ENCODE data around the gene ANKRD9. TPM values are rescaled to one million over a fixed set of nuclear protein-coding genes. Genes with fewer than 3 reads are reported as not detected.
A peak's percentile ranks its signal among the peaks of the same experiment; 100 is the strongest.

The ANKRD9 gene
- total and polyA plus RNA-seq, 9 of the 15 experiments (the other 6 are each of a cell fraction or from before 2014, with no cell fraction given): 0.04 to 32.9 (median 5.3) TPM

GRCh38 chr14:102541771-102542170 is 32.2 kb upstream of the ANKRD9 start:
- Histone ChIP-seq H3K4me1 (replicated peaks in 1 of 2; ENCODE audit: control insufficient read depth in 2 of 2, insufficient read depth in 2 of 2, low read length in 2 of 2) (peaks cover 22 to 73% of the 10 kb centered on the region in 2 experiments), H3K27me3 (ENCODE audit: control insufficient read depth in 2 of 2, insufficient read depth in 2 of 2, low read length in 2 of 2) (no peaks in the 10 kb centered on the region), H3K4me2 (ENCODE audit: insufficient read depth, low read length) (no peak overlapping the region), H3K4me3 (no peak overlapping the region), H3K27ac (ENCODE audit: extremely low read depth, low read depth, low read length) (no peak overlapping the region), H3K9me3 (replicated peaks; ENCODE audit: control insufficient read depth, insufficient read depth, low read depth, low read length) (no peaks in the 10 kb centered on the region), H3K79me2 (ENCODE audit: control insufficient read depth, insufficient read depth, low read length) (no peaks in the 10 kb centered on the region), H3K36me3 (ENCODE audit: control insufficient read depth, insufficient read depth, low read length) (no peaks in the 10 kb centered on the region), H2AFZ (ENCODE audit: low read depth, low read length) (no peak overlapping the region; the same call in 1 of the 2 replicates), H3K9ac (ENCODE audit: insufficient read depth in 1 of 2, low read depth in 2 of 2, low read length in 2 of 2) (peak overlapping the region in 1 of 2 experiments; percentile 74; a peak in 1 of 4 replicates), H4K20me1 (replicated peaks; ENCODE audit: control insufficient read depth, insufficient read depth, low read length) (no peaks in the 10 kb centered on the region), H3K9me1 (ENCODE audit: control insufficient read depth, insufficient read depth, low read length) (no peaks in the 10 kb centered on the region)
- in situ Hi-C loops (cut with MboI) (no loop called here), intact Hi-C loops (cut with micrococcal nuclease) (no loop called here)
- peak; percentile 26; the same call in 2 of the 3 replicates for ATAC-seq
- POLR2A ChIA-PET: interaction anchor here (0.6 kb wide), 1 partner anchor 54 kb away, joined by 3 read pairs; no protein-coding TSS in a partner anchor
- 65% methylated on average over 7 of the region's 10 CpGs for WGBS (ENCODE audit: insufficient coverage, low coverage, missing lambda C conversion rate)
- FAIRE-seq: no peak
- BruUV-seq (replicated peaks): no TSS peak
- CTCF ChIA-PET (ENCODE audit: low intra/inter-chr PET ratio): no interaction called here
- no peak for DNase-seq (ENCODE audit: extremely low read depth in 1 of 4, low spot score in 3 of 4)
- TF ChIP-seq LCOR (CRISPR knock-in tag; IDR thresholded peaks at IDR 0.05) (no peak), ZNF324 (CRISPR knock-in tag; IDR thresholded peaks at IDR 0.05) (no peak), FOSL1 (tag; conservative IDR thresholded peaks at IDR 0.05) (no peak), SNRNP70 (optimal IDR thresholded peaks at IDR 0.05; ENCODE audit: low read depth, low read length) (no peak), TFAP4 (CRISPR knock-in tag; IDR thresholded peaks at IDR 0.05; ENCODE audit: borderline replicate concordance) (peak; percentile 64; the same call in 1 of the 2 replicates), ZC3H8 (IDR thresholded peaks at IDR 0.05) (no peak), RAD21 (CRISPR knock-in tag; conservative IDR thresholded peaks at IDR 0.05 in 1 of 2, IDR thresholded peaks at IDR 0.05 in 1 of 2) (peak in 1 of 2 experiments; percentile 28; a peak in 1 of 4 replicates), KLF6 (CRISPR knock-in tag; IDR thresholded peaks at IDR 0.05; ENCODE audit: borderline replicate concordance) (no peak), HLTF (IDR thresholded peaks at IDR 0.05) (no peak), MAFF (IDR thresholded peaks at IDR 0.05; ENCODE audit: low read length) (no peak), DDX20 (tag; IDR thresholded peaks at IDR 0.05; ENCODE audit: low read depth) (no peak), HDAC6 (IDR thresholded peaks at IDR 0.05; ENCODE audit: low read depth, low read length) (no peak), TFE3 (CRISPR knock-in tag; IDR thresholded peaks at IDR 0.05) (no peak), HEY1 (CRISPR knock-in tag; IDR thresholded peaks at IDR 0.05; ENCODE audit: borderline replicate concordance) (no peak), YBX1 (IDR thresholded peaks at IDR 0.05) (no peak), CHAMP1 (IDR thresholded peaks at IDR 0.05) (no peak), POLR2G (IDR thresholded peaks at IDR 0.05; ENCODE audit: low read depth, low read length) (no peak)
